GM19397 (cell line): ENCODE measurements around the gene APOC3.

Experiments
- ATAC-seq: cut with Tn5 transposase; IDR thresholded peaks from one replicate; pipeline ENCODE4 v1.9.1; 2021; ENCODE audit warnings: mild to moderate bottlenecking, moderate library complexity; ENCODE audit not compliant: unreplicated experiment

The APOC3 gene

GRCh38 chr11:116843661-116844060, 14.0 kb downstream of the APOC3 start:
- no peak for ATAC-seq

- no peak for ATAC-seq
These were observed 15.0 kb downstream of the APOC3 start for GRCh38 chr11:116844722-116845121.

- no peak for ATAC-seq
These were observed 17.9 kb downstream of the APOC3 start for GRCh38 chr11:116847612-116848011.

- no peak for ATAC-seq
These were observed 19.4 kb downstream of the APOC3 start for GRCh38 chr11:116849060-116849459.

- no peak for ATAC-seq
These were observed 19.8 kb downstream of the APOC3 start for GRCh38 chr11:116849486-116849885.

- ATAC-seq: no peak
These were observed 21.9 kb downstream of the APOC3 start for GRCh38 chr11:116851626-116852025.

GRCh38 chr11:116852261-116853031, 22.7 kb downstream of the APOC3 start:
- ATAC-seq: no peak

GRCh38 chr11:116853461-116854073, 23.9 kb downstream of the APOC3 start:
- peak; percentile 86 for ATAC-seq

GRCh38 chr11:116855413-116855812, 25.7 kb downstream of the APOC3 start:
- ATAC-seq: no peak

- ATAC-seq: no peak
These were observed 26.7 kb downstream of the APOC3 start for GRCh38 chr11:116856423-116856822.

GRCh38 chr11:116857316-116857715, 27.6 kb downstream of the APOC3 start:
- no peak for ATAC-seq

GRCh38 chr11:116857936-116858335, 28.2 kb downstream of the APOC3 start:
- ATAC-seq: no peak

GRCh38 chr11:116859175-116859574, 29.5 kb downstream of the APOC3 start:
- no peak for ATAC-seq

- ATAC-seq: no peak
These were observed 30.6 kb downstream of the APOC3 start for GRCh38 chr11:116860303-116860702.

- no peak for ATAC-seq
These were observed 31.8 kb downstream of the APOC3 start for GRCh38 chr11:116861539-116861938.

GRCh38 chr11:116862185-116862584, 32.5 kb downstream of the APOC3 start:
- ATAC-seq: no peak

- no peak for ATAC-seq
These were observed 33.2 kb downstream of the APOC3 start for GRCh38 chr11:116862951-116863350.

GRCh38 chr11:116864531-116864930, 34.8 kb downstream of the APOC3 start:
- no peak for ATAC-seq

- ATAC-seq: no peak
These were observed 36.0 kb downstream of the APOC3 start for GRCh38 chr11:116865696-116866095.

- no peak for ATAC-seq
These were observed 37.2 kb downstream of the APOC3 start for GRCh38 chr11:116866804-116867455.

- no peak for ATAC-seq
These were observed 37.9 kb downstream of the APOC3 start for GRCh38 chr11:116867619-116868018.

GRCh38 chr11:116868066-116868465, 38.4 kb downstream of the APOC3 start:
- ATAC-seq: no peak
